HG02981 (cell line): Measurements from ENCODE around the gene C5.

ENCODE experiments used
- ATAC-seq: cut with Tn5 transposase; IDR thresholded peaks from one replicate; pipeline ENCODE4 v1.9.1; 2021; ENCODE audit warnings: mild to moderate bottlenecking, moderate library complexity; ENCODE audit not compliant: unreplicated experiment

C5 gene

DNA sequence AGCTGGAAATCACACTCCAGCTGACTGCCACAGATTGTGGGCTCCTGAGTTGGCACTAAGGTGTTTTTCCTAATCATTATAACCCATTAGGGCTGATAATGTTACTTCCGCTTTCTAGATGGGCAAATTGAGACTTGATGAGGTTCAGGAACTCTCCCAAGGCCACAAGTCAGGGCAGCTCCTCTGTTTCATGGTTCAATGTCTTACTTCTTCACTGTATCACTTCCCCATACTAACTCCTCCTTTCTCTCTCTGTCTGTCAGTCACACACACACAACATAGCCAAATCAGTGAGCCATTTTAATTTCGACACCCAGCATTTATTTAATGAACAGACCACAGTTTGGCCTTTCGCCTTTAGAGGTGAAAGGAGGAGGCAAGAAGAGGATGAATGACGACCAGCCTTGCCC lies 105.6 kb downstream of the C5 start:
- peak; percentile 99 for ATAC-seq

- no peak for ATAC-seq
Measured at GRCh38 chr9:120942186-120943001, 107.7 kb downstream of the C5 start.

- no peak for ATAC-seq
Measured at GRCh38 chr9:120941046-120941770, 108.9 kb downstream of the C5 start.

- ATAC-seq = no peak
Measured at GRCh38 chr9:120940573-120940972, 109.5 kb downstream of the C5 start.

DNA sequence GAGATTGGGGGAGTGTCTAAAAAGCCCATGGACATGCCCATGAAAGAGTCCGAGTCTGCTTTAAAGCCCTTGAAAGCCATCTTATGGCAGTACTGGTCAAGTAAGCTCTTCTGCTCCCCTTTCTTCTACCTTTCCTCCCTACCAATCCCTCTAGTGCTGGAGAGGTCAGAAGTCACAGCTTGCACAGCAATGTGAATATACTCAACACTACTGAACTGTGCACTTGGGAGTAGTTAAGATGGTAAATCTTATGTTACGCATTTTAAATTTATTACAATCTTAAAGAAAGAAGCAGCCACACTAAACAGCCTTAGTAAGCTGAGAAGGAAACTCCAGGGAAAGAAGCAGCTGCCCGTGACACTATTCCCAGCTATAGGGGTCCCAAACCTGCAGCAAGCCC lies 111.2 kb downstream of the C5 start:
- ATAC-seq = no peak

- ATAC-seq = no peak
Measured at GRCh38 chr9:120937596-120937995, 112.5 kb downstream of the C5 start.

- ATAC-seq = no peak
Measured at GRCh38 chr9:120937127-120937526, 112.9 kb downstream of the C5 start.

DNA sequence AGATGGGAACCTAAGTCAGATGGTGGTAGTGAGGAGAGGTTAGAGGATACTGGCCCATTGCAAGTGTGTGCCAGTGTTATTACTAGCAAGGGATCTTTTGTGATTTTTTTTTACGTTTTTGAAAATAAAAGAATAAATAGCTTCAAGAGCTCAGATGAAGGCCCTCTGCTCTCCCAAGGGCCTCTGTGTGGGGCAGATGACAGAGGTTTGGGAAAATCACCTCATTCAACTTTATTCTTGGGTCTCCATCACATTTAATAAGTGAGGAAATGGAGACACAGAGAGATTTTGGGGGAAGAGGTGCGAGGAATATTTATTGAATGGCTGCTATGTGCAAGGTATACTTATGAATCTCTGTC lies 113.3 kb downstream of the C5 start:
- no peak for ATAC-seq

GRCh38 chr9:120936011-120936763 lies 113.9 kb downstream of the C5 start:
- ATAC-seq = no peak

- no peak for ATAC-seq
Measured at GRCh38 chr9:120935383-120935857, 114.7 kb downstream of the C5 start.

DNA sequence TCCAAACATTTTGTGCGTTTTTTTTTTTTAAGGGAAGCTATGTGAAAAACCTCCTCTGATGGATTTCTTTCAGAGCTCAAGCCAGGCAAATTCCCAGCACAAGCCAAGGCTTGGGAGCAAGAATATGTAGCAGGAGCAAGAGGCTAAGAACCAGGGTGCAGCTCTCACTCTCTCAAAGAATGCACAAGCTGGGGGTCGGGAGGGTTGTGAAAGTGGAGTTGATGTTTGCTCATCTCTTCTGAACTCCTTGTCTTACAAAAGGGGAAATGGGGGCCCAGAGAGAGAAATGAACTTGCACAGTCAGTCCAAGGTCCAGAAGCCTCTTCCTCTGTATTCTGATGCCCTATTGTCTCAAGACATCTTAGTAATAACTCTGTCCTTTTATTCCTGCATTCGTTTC lies 115.8 kb downstream of the C5 start:
- no peak for ATAC-seq

- no peak for ATAC-seq
Measured at GRCh38 chr9:120933310-120934055, 116.6 kb downstream of the C5 start.

DNA sequence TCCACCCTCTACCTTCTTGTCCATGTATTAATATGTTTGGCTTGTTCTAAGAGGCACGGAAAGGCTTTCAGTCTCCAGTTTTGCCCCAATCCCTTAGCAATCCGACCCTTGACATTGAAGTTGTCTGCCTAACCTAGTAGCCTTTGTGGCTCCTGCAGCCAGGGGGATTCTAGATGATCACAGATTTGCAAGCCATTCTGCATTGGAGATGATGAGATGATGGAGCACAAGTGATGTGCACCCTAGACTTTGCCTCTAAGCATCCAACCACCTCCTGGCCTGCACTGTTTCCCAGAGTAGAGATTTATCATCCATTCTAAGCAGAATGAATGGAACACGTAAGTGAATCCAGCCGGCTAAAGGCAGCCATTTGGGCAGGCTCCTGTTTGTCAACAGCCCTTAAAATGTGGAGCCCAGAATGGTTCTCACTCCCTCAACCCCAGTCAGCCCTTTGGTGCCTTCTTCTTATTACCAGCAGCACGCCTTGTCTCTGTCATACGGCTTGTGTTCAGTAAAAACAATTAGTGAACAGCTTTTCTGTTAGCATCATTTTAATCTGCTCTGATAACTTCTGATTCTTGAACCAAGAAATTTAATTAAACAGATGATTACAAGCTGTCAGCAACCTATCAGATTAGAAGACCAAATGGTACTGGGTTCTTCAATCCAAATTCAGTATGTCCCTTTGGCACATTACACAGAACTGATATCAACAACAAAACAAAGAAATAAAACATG lies 117.8 kb downstream of the C5 start:
- no peak for ATAC-seq

GRCh38 chr9:120931231-120932085 lies 118.6 kb downstream of the C5 start:
- ATAC-seq = peak; percentile 54

DNA sequence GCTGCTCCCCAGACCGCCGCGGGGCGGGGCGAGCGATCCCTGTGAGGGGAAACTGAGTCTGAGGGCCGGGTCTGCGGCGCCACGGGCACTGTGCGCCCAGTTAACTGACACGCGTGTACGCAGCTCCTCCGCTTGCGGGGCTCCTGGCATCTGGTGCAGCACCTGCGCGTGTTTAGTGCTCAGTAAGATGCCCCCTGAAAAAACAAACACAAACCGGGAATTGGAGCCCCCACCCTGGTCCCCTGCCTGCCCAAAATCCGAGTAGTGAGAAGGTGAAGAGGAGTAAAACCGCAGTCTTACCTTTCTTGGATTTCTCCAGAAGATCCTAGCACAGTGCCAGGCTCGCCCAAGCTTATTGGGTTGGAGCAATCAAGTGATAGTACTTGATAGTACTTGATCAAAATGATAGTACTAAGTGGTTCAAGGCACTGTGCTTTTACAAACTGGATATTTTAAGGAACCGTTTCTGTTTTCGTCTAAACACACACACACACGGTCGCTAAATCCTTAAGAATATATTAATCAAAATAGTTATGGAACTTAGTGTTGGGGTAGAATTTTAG lies 120.8 kb downstream of the C5 start:
- no peak for ATAC-seq

DNA sequence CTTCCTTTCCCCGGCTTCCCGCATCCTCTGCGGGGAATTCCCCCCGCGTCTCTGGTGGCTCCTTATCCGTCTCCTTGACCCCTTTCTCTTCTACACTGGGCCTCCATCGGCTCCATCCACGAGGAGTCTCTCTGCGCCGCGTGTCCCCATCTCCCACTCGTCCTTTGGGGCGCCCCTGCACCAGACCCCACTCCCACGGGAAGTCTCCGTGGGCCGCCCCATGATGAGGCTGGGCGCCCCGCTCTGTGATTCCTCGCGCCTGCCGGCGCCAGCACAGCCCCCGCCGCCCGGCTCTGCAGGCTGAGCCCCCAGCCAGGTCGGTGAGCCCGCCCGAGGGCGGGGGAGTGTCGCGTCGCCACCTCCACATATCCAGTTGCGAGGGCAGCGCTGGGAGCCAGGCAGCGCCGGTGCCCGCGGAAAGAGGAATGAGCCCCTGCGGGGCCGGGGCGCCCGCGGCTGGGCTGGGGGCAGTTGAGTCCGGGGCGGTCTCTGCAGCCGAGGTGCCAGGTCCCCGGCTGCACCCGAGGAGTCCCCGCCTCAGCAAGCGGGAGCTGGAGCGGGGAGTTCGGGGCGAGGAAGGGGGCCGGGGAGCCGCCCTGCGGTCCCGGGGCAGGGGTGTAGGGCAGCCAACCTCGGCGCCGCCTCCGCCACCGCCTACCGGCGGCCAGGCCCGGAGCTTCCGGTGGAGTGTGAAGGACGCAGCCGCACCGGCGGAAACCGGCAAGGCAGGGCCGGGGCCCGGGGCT lies 121.4 kb downstream of the C5 start:
- ATAC-seq = peak; percentile 20

DNA sequence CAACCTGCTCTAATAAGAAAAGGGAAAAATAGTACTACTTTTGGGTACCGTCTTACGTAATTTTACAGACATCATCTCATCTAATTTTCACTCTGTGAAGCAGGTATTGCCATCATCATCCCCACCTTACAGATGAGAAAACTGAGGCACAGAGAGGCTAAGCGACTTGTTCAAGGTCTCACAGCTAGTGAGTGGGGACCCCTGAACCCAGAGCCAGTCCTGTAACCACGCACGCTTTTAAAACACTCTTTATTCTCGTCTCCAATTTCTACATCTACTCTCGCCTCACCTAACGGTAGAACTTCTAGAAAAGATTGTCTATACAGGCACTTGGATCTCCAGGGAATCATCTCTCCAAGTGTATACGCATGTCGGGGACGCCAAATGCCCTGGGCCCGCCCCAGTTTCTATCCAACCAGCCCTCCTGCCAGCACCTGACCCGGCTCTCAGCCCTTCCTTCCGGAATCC lies 122.0 kb downstream of the C5 start:
- ATAC-seq = no peak
